K562 (cell line): ENCODE measurements around the gene TCHP. TPM values are rescaled to one million over a fixed set of nuclear protein-coding genes. Genes with fewer than 3 reads are reported as not detected.

ENCODE experiments used
- ATAC-seq: fragments of 200-7000 bp; cut with Tn5 transposase; 3 replicates; pipeline ENCODE4 v1.9.1; 2020; ENCODE audit warnings: moderate library complexity
- BruUV-seq: library from RNA; stranded (reverse); fragments of 400-500 nt; replicated peaks from 2 replicates; lab custom pipeline; 2021; lab: Mats Ljungman, UMichigan
- CTCF ChIA-PET: fragments of 300-600 bp; formaldehyde crosslinking; extraction: SDS; loops from one replicate; lab custom pipeline; 2021; ENCODE audit warnings: low intra/inter-chr PET ratio; lab: Yijun Ruan, JAX
- POLR2A ChIA-PET: fragments of 300-600, 350-650 bp; sonication (Branson Sonifier 250); formaldehyde crosslinking; extraction: SDS; loops from one replicate; lab custom pipeline; 2021; ENCODE audit warnings: antibody characterized with exemption, inconsistent platforms; lab: Yijun Ruan, JAX
- DNase-seq, 4 experiments: peaks; one replicate each; pipeline versions ENCODE4 v3.0.0 to v3.0.0-alpha.2; 2011 to 2018; ENCODE audit warnings: low spot score in 3 of 4, mixed read lengths in 3 of 4; ENCODE audit errors: extremely low read depth in 1 of 4
- FAIRE-seq: peaks from 2 replicates; lab custom pipeline; 2011; peaks lifted over from hg19 to GRCh38; lab: Jason Lieb, UNC
- H2AFZ ChIP-seq: 2 replicates; pipeline ENCODE4 v1.6.0; 2011; ENCODE audit warnings: low read depth, low read length, control low read depth, inconsistent platforms
- H3K27ac ChIP-seq: fragments of 200-600 bp; 3 replicates; pipeline ENCODE4 v1.8.0; 2011; ENCODE audit warnings: low read depth, mild to moderate bottlenecking, control low read depth, inconsistent platforms, low read length, moderate library complexity, mixed read lengths; ENCODE audit errors: extremely low read depth
- H3K27me3 ChIP-seq, 2 experiments: fragments of 300-600 bp in 1 of 2; 2 replicates in 1 of 2; 3 replicates in 1 of 2; pipeline versions ENCODE4 v1.6.0 to v1.8.0; 2011; ENCODE audit warnings: inconsistent platforms in 2 of 2, low read length in 2 of 2, mild to moderate bottlenecking in 1 of 2, mixed read lengths in 1 of 2, moderate library complexity in 1 of 2; ENCODE audit not compliant: control insufficient read depth in 2 of 2, insufficient read depth in 2 of 2
- H3K36me3 ChIP-seq: fragments of 300-600 bp; 3 replicates; pipeline ENCODE4 v1.8.0; 2011; ENCODE audit warnings: mild to moderate bottlenecking, low read length, inconsistent platforms; ENCODE audit not compliant: control insufficient read depth, insufficient read depth
- H3K4me1 ChIP-seq, 2 experiments: fragments of 200-600 bp in 1 of 2; replicated peaks in 1 of 2; 2 replicates in 1 of 2; 3 replicates in 1 of 2; pipeline versions ENCODE4 v1.5.1 to v1.8.0; 2011; ENCODE audit warnings: inconsistent platforms in 2 of 2, low read length in 2 of 2, mild to moderate bottlenecking in 1 of 2, mixed read lengths in 1 of 2, moderate library complexity in 1 of 2; ENCODE audit not compliant: control insufficient read depth in 2 of 2, insufficient read depth in 2 of 2
- H3K4me2 ChIP-seq: 2 replicates; pipeline ENCODE4 v1.6.1; 2011; ENCODE audit warnings: low read length, control low read depth, inconsistent platforms, mixed read lengths; ENCODE audit not compliant: insufficient read depth
- H3K4me3 ChIP-seq: fragments of 200-600 bp; sonication (generic), shearing (Covaris generic); 2 replicates; pipeline ENCODE4 v1.5.1; 2016; ENCODE audit warnings: control low read depth, inconsistent platforms
- H3K79me2 ChIP-seq: fragments of 200-600 bp; 3 replicates; pipeline ENCODE4 v1.8.0; 2011; ENCODE audit warnings: low read length, inconsistent platforms; ENCODE audit not compliant: control insufficient read depth, insufficient read depth
- H3K9ac ChIP-seq, 2 experiments: 2 replicates each; pipeline versions ENCODE4 v1.6.0 to v1.6.1; 2011; ENCODE audit warnings: low read depth in 2 of 2, low read length in 2 of 2, control low read depth in 1 of 2, inconsistent platforms in 1 of 2, mild to moderate bottlenecking in 1 of 2, mixed read lengths in 1 of 2; ENCODE audit not compliant: insufficient read depth in 1 of 2
- H3K9me1 ChIP-seq: one replicate; pipeline ENCODE4 v1.6.0; 2011; ENCODE audit warnings: inconsistent platforms, mild to moderate bottlenecking, low read length, moderate library complexity; ENCODE audit not compliant: control insufficient read depth, insufficient read depth
- H3K9me3 ChIP-seq: replicated peaks from 2 replicates; pipeline ENCODE4 v1.5.1; 2011; ENCODE audit warnings: low read depth, low read length, inconsistent platforms; ENCODE audit not compliant: control insufficient read depth, insufficient read depth
- H4K20me1 ChIP-seq: replicated peaks from 2 replicates; pipeline ENCODE4 v1.6.1; 2011; ENCODE audit warnings: low read length, inconsistent platforms, mixed read lengths; ENCODE audit not compliant: control insufficient read depth, insufficient read depth
- FOXJ2 ChIP-seq: fragments of 200-800 bp; sonication (Bioruptor generic); IDR thresholded peaks from 2 replicates; pipeline ENCODE4 v1.6.1; 2016; ENCODE audit warnings: missing genetic modification characterization, missing compliant biosample characterization
- HDAC8 ChIP-seq: fragments of 450-650 bp; IDR thresholded peaks from 2 replicates; pipeline ENCODE4 v1.6.1; 2016; ENCODE audit warnings: mild to moderate bottlenecking, missing genetic modification characterization, moderate library complexity, missing compliant biosample characterization
- HSF4 ChIP-seq: fragments of 250-450 bp; sonication (Bioruptor Pico); IDR thresholded peaks from 2 replicates; pipeline ENCODE4 v2.1.2; 2022; ENCODE audit warnings: mild to moderate bottlenecking, moderate library complexity, borderline replicate concordance
- KAT8 ChIP-seq: fragments of 450-650 bp; IDR thresholded peaks from 2 replicates; pipeline ENCODE4 v1.6.1; 2016; ENCODE audit warnings: low read depth, mild to moderate bottlenecking
- POLR2H ChIP-seq: IDR thresholded peaks from 2 replicates; pipeline ENCODE4 v1.6.1; 2016; ENCODE audit warnings: missing genetic modification characterization, low read depth, mild to moderate bottlenecking, control low read depth, missing compliant biosample characterization, moderate library complexity
- SMARCB1 ChIP-seq: IDR thresholded peaks from 2 replicates; pipeline ENCODE4 v1.6.1; 2011; ENCODE audit warnings: improper control_type of control experiment, low read depth; ENCODE audit not compliant: insufficient read length
- TAF15 ChIP-seq: fragments of 200-400 bp; formaldehyde crosslinking; IDR thresholded peaks from 2 replicates; pipeline ENCODE4 v1.6.1; 2017; ENCODE audit warnings: mild to moderate bottlenecking, low read depth, low read length, moderate library complexity
- ZNF436 ChIP-seq: fragments of 250-450, 450-650 bp; sonication (Bioruptor Pico); formaldehyde crosslinking; IDR thresholded peaks from 2 replicates; pipeline ENCODE4 v1.7.0; 2020; ENCODE audit warnings: mild to moderate bottlenecking
- ZNF766 ChIP-seq: fragments of 200-800 bp; sonication (Bioruptor generic); conservative IDR thresholded peaks from 2 replicates; pipeline ENCODE4 v1.6.1; 2016; ENCODE audit warnings: missing genetic modification characterization, missing compliant biosample characterization
- WGBS: fragments of 100-300 bp; shearing (Covaris generic); methylation state at CpG from one replicate; pipeline ENCODE4 v1.1.6; 2016; ENCODE audit warnings: low coverage, mixed read lengths; ENCODE audit not compliant: insufficient coverage; ENCODE audit errors: missing lambda C conversion rate; 5-methylcytosine and 5-hydroxymethylcytosine counted together
- in situ Hi-C: fragments of 300-500 bp; cut with MboI; formaldehyde crosslinking; loops from 4 replicates; pipeline ENCODE4 v1.15.0; 2018; ENCODE audit warnings: inconsistent platforms, mixed read lengths
- intact Hi-C: fragments of 100-400 bp; cut with micrococcal nuclease; formaldehyde crosslinking; loops from 2 replicates; pipeline ENCODE4 v1.14.2; 2022
- polyA plus RNA-seq, 8 experiments: library from polyadenylated mRNA; depleted of rRNA in 4 of 8; stranded (reverse) in 5 of 8; unstranded in 3 of 8; fragments of >200 nt; fragmentation: Nextera tagmentation in 2 of 8; fragmentation: Illumina TruSeq in 1 of 8; extraction: Ambion mirVana in 2 of 8; extraction: Trizol in 1 of 8; gene quantifications; 2 replicates each; pipeline versions ENCODE4 v1.2.1 to v1.2.3, GENCODE V29; 2011 to 2014; ENCODE audit warnings: inconsistent platforms in 1 of 8, missing spikeins in 1 of 8
- total RNA-seq, 7 experiments: library from RNA; depleted of rRNA in 6 of 7; stranded (reverse); fragments of >200 nt in 6 of 7; fragmentation: Illumina TruSeq in 2 of 7; extraction: Trizol in 2 of 7; gene quantifications; 2 replicates each; pipeline versions ENCODE4 v1.2.1 to v1.2.3, GENCODE V29; 2011 to 2021; ENCODE audit warnings: low replicate concordance in 1 of 7
- TF ChIP-seq, protein P1 (sequence below), 3 experiments: fragments of 200-800 bp in 1 of 3; fragments of 250-450 bp in 1 of 3; fragments of 450-650 bp in 1 of 3; sonication (Bioruptor Pico) in 1 of 3; sonication (Bioruptor generic) in 1 of 3; formaldehyde crosslinking in 1 of 3; IDR thresholded peaks; 2 replicates each; pipeline versions ENCODE4 v1.6.1 to v1.8.0; 2016 to 2022; ENCODE audit warnings: mild to moderate bottlenecking in 2 of 3, missing genetic modification characterization in 2 of 3, missing compliant biosample characterization in 1 of 3, moderate library complexity in 1 of 3
- TF ChIP-seq, protein P2 (sequence below): fragments of 450-650 bp; IDR thresholded peaks from 2 replicates; pipeline ENCODE4 v1.6.1; 2017; ENCODE audit warnings: antibody characterized with exemption, mild to moderate bottlenecking

Gene TCHP
- total and polyA plus RNA-seq, 9 of the 15 experiments (the other 6 are each of a cell fraction or from before 2014, with no cell fraction given): 3.4 to 30.4 (median 19.7) TPM

DNA sequence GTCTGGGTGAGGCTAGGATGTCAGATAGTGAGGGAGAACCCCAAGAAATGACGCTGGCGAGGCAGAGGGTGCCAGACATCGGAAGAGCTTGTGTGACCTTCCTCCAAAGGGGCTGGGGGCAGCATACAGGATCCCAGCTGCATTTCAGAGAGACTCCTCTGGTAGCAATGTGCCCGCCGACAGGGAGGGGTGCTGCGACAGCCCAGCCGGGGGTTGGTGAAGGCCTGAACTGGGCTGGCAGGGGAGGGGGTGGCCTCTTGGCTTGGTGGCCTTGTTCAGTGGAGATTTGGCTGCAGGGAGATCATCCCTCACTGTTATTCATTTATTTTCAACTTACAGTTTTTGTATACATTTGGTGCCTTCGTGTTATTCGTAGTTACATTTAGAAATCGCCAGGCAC lies 5.2 kb downstream of the TCHP start:
- ChIA-PET POLR2A (no interaction called here), CTCF (no interaction called here)
- peaks cover 19% of the 10 kb centered on the region for H3K79me2 ChIP-seq
- in situ Hi-C loops (no loop called here), intact Hi-C loops (no loop called here)
- 93% methylated on average over 10 of the region's 10 CpGs for WGBS
- no peak for TF ChIP-seq KAT8
- TF ChIP-seq, protein P1, sequence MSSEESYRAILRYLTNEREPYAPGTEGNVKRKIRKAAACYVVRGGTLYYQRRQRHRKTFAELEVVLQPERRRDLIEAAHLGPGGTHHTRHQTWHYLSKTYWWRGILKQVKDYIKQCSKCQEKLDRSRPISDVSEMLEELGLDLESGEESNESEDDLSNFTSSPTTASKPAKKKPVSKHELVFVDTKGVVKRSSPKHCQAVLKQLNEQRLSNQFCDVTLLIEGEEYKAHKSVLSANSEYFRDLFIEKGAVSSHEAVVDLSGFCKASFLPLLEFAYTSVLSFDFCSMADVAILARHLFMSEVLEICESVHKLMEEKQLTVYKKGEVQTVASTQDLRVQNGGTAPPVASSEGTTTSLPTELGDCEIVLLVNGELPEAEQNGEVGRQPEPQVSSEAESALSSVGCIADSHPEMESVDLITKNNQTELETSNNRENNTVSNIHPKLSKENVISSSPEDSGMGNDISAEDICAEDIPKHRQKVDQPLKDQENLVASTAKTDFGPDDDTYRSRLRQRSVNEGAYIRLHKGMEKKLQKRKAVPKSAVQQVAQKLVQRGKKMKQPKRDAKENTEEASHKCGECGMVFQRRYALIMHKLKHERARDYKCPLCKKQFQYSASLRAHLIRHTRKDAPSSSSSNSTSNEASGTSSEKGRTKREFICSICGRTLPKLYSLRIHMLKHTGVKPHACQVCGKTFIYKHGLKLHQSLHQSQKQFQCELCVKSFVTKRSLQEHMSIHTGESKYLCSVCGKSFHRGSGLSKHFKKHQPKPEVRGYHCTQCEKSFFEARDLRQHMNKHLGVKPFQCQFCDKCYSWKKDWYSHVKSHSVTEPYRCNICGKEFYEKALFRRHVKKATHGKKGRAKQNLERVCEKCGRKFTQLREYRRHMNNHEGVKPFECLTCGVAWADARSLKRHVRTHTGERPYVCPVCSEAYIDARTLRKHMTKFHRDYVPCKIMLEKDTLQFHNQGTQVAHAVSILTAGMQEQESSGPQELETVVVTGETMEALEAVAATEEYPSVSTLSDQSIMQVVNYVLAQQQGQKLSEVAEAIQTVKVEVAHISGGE (CRISPR knock-in tag; IDR thresholded peaks at IDR 0.05): no peak
- TF ChIP-seq SMARCB1: no peak
- TF ChIP-seq, protein P2, sequence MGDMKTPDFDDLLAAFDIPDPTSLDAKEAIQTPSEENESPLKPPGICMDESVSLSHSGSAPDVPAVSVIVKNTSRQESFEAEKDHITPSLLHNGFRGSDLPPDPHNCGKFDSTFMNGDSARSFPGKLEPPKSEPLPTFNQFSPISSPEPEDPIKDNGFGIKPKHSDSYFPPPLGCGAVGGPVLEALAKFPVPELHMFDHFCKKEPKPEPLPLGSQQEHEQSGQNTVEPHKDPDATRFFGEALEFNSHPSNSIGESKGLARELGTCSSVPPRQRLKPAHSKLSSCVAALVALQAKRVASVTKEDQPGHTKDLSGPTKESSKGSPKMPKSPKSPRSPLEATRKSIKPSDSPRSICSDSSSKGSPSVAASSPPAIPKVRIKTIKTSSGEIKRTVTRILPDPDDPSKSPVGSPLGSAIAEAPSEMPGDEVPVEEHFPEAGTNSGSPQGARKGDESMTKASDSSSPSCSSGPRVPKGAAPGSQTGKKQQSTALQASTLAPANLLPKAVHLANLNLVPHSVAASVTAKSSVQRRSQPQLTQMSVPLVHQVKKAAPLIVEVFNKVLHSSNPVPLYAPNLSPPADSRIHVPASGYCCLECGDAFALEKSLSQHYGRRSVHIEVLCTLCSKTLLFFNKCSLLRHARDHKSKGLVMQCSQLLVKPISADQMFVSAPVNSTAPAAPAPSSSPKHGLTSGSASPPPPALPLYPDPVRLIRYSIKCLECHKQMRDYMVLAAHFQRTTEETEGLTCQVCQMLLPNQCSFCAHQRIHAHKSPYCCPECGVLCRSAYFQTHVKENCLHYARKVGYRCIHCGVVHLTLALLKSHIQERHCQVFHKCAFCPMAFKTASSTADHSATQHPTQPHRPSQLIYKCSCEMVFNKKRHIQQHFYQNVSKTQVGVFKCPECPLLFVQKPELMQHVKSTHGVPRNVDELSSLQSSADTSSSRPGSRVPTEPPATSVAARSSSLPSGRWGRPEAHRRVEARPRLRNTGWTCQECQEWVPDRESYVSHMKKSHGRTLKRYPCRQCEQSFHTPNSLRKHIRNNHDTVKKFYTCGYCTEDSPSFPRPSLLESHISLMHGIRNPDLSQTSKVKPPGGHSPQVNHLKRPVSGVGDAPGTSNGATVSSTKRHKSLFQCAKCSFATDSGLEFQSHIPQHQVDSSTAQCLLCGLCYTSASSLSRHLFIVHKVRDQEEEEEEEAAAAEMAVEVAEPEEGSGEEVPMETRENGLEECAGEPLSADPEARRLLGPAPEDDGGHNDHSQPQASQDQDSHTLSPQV: no peak
- TF ChIP-seq POLR2H: no peak
- no peak for TF ChIP-seq FOXJ2 (tag)
- no peak for TF ChIP-seq ZNF766
- no peak for TF ChIP-seq TAF15
- no peak for TF ChIP-seq HDAC8 (tag)
- TF ChIP-seq HSF4 (CRISPR knock-in tag): no peak
- TF ChIP-seq ZNF436: no peak
- no peak for ATAC-seq
- BruUV-seq: no TSS peak
- no peak overlapping the region for H3K4me3 ChIP-seq
- no peaks in the 10 kb centered on the region for H3K27me3 ChIP-seq
- no peaks in the 10 kb centered on the region for H4K20me1 ChIP-seq
- H3K27ac ChIP-seq: no peak overlapping the region
- no peaks in the 10 kb centered on the region for H3K9me3 ChIP-seq
- peaks cover 0 to 2% of the 10 kb centered on the region in 2 experiments; a peak in 3 of 5 replicates for H3K4me1 ChIP-seq
- H3K36me3 ChIP-seq: peaks cover 67% of the 10 kb centered on the region; the same call in 2 of the 3 replicates
- no peak overlapping the region for H2AFZ ChIP-seq
- DNase-seq: no peak
- no peaks in the 10 kb centered on the region for H3K9me1 ChIP-seq
- H3K4me2 ChIP-seq: no peak overlapping the region
- FAIRE-seq: no peak
- H3K9ac ChIP-seq: no peak overlapping the region; a peak in 1 of 4 replicates
